ENCODE data around the gene CDK17. TPM values are rescaled to one million over a fixed set of nuclear protein-coding genes. Genes with fewer than 3 reads are reported as not detected.

The CDK17 gene
- total and polyA plus RNA-seq, 7 donors: 4.6 to 117 (median 63.2) TPM

- intact Hi-C loops (cut with DNase I): no loop called here
- H3K4me1 ChIP-seq: peaks cover 0 to 74% (median 60%) of the 10 kb centered on the region in 4 donors
- no peaks in the 10 kb centered on the region for H3K36me3 ChIP-seq
- no peak overlapping the region for H3K4me3 ChIP-seq
- 94 to 95% methylated on average over 1 of the region's 1 CpG for WGBS, 2 donors
- TF ChIP-seq POLR2A (IDR thresholded peaks at IDR 0.05) (no peak), EP300 (IDR thresholded peaks at IDR 0.05) (no peak), POLR2AphosphoS5 (IDR thresholded peaks at IDR 0.05) (no peak), CTCF (IDR thresholded peaks at IDR 0.05) (no peak)
- H3K9me3 ChIP-seq: no peaks in the 10 kb centered on the region
- DNase-seq: no peak
- no peaks in the 10 kb centered on the region for H3K27me3 ChIP-seq
- H3K27ac ChIP-seq: peak overlapping the region in 2 of 4 donors; percentile 22 to 28
Measured at GRCh38 chr12:96375841-96376604, 24.2 kb downstream of the CDK17 start.

GRCh38 chr12:96375170-96375569, 25.1 kb downstream of the CDK17 start:
- Histone ChIP-seq H3K36me3 (no peaks in the 10 kb centered on the region), H3K4me3 (no peak overlapping the region), H3K9me3 (no peaks in the 10 kb centered on the region), H3K27ac (no peak overlapping the region), H3K4me1 (peaks cover 0 to 80% (median 61%) of the 10 kb centered on the region in 4 donors), H3K27me3 (no peaks in the 10 kb centered on the region)
- TF ChIP-seq POLR2AphosphoS5 (IDR thresholded peaks at IDR 0.05) (no peak), EP300 (IDR thresholded peaks at IDR 0.05) (no peak), POLR2A (IDR thresholded peaks at IDR 0.05) (no peak), CTCF (IDR thresholded peaks at IDR 0.05) (no peak)
- no peak for DNase-seq
- intact Hi-C loops (cut with DNase I): no loop called here

- H3K4me1 ChIP-seq: peaks cover 0 to 93% (median 70%) of the 10 kb centered on the region in 4 donors
- no peak for DNase-seq
- peak overlapping the region in 3 of 4 donors; percentile 19 to 46 (median 34) for H3K27ac ChIP-seq
- TF ChIP-seq CTCF (IDR thresholded peaks at IDR 0.05): no peak
- no peak for TF ChIP-seq POLR2AphosphoS5 (IDR thresholded peaks at IDR 0.05)
- no peak for TF ChIP-seq POLR2A (IDR thresholded peaks at IDR 0.05)
- TF ChIP-seq EP300 (IDR thresholded peaks at IDR 0.05): no peak
- no peaks in the 10 kb centered on the region for H3K9me3 ChIP-seq
- H3K4me3 ChIP-seq: no peak overlapping the region
- H3K36me3 ChIP-seq: no peaks in the 10 kb centered on the region
- 85 to 86% methylated on average over 2 of the region's 2 CpGs for WGBS, 2 donors
- intact Hi-C loops (cut with DNase I): no loop called here
- H3K27me3 ChIP-seq: no peaks in the 10 kb centered on the region
Measured at GRCh38 chr12:96371790-96372699, 28.2 kb downstream of the CDK17 start.

GRCh38 chr12:96371138-96371789, 29.0 kb downstream of the CDK17 start:
- no peaks in the 10 kb centered on the region for H3K27me3 ChIP-seq
- WGBS, 2 donors: 80 to 84% methylated on average over 5 of the region's 5 CpGs
- TF ChIP-seq CTCF (IDR thresholded peaks at IDR 0.05): no peak
- no peak for TF ChIP-seq POLR2A (IDR thresholded peaks at IDR 0.05)
- no peak for TF ChIP-seq EP300 (IDR thresholded peaks at IDR 0.05)
- no peak for TF ChIP-seq POLR2AphosphoS5 (IDR thresholded peaks at IDR 0.05)
- H3K4me1 ChIP-seq: peaks cover 0 to 93% (median 73%) of the 10 kb centered on the region in 4 donors
- H3K27ac ChIP-seq: peak overlapping the region in 3 of 4 donors; percentile 8 to 34 (median 29)
- no peak overlapping the region for H3K4me3 ChIP-seq
- H3K9me3 ChIP-seq: no peaks in the 10 kb centered on the region
- intact Hi-C loops (cut with DNase I): no loop called here
- DNase-seq: no peak
- H3K36me3 ChIP-seq: no peaks in the 10 kb centered on the region
